ENCODE data around the gene TGFBR3.
A peak's percentile ranks its signal among the peaks of the same experiment; 100 is the strongest.

The TGFBR3 gene

GRCh38 chr1:91704746-91705145 is 181.2 kb downstream of the TGFBR3 start:
- H3K27ac Mint-ChIP-seq = no peak overlapping the region
- H3K4me1 Mint-ChIP-seq = peaks cover 31% of the 10 kb centered on the region
- H3K4me3 Mint-ChIP-seq = no peak overlapping the region
- H3K36me3 Mint-ChIP-seq (ENCODE audit: low read depth) = peaks cover 50% of the 10 kb centered on the region
- TF ChIP-seq CTCF (IDR thresholded peaks at IDR 0.05; ENCODE audit: unreplicated experiment in 3 of 3) = no peak
- H3K27me3 Mint-ChIP-seq (ENCODE audit: low read depth) = no peaks in the 10 kb centered on the region
- H3K9me3 Mint-ChIP-seq = no peaks in the 10 kb centered on the region

- Mint-ChIP-seq H3K27me3 (ENCODE audit: low read depth) (no peaks in the 10 kb centered on the region), H3K27ac (peak overlapping the region; percentile 10 to 65 (median 53)), H3K9me3 (no peaks in the 10 kb centered on the region), H3K36me3 (ENCODE audit: low read depth) (peaks cover 54% of the 10 kb centered on the region), H3K4me1 (peaks cover 42% of the 10 kb centered on the region), H3K4me3 (no peak overlapping the region)
- TF ChIP-seq CTCF (IDR thresholded peaks at IDR 0.05; ENCODE audit: unreplicated experiment in 3 of 3) = no peak
These were observed 182.9 kb downstream of the TGFBR3 start for GRCh38 chr1:91703095-91703494.

- Mint-ChIP-seq H3K4me3 (no peak overlapping the region), H3K4me1 (peaks cover 51% of the 10 kb centered on the region), H3K27ac (peak overlapping the region; percentile 52 to 84 (median 79)), H3K27me3 (ENCODE audit: low read depth) (no peaks in the 10 kb centered on the region), H3K9me3 (no peaks in the 10 kb centered on the region), H3K36me3 (ENCODE audit: low read depth) (peaks cover 50% of the 10 kb centered on the region)
- no peak for TF ChIP-seq CTCF (IDR thresholded peaks at IDR 0.05; ENCODE audit: unreplicated experiment in 3 of 3)
These were observed 184.5 kb downstream of the TGFBR3 start for GRCh38 chr1:91701472-91701869.

GRCh38 chr1:91700771-91701471 is 185.0 kb downstream of the TGFBR3 start:
- no peaks in the 10 kb centered on the region for H3K27me3 Mint-ChIP-seq (ENCODE audit: low read depth)
- TF ChIP-seq CTCF (IDR thresholded peaks at IDR 0.05; ENCODE audit: unreplicated experiment in 3 of 3) = no peak
- peaks cover 56% of the 10 kb centered on the region for H3K4me1 Mint-ChIP-seq
- H3K36me3 Mint-ChIP-seq (ENCODE audit: low read depth) = peaks cover 55% of the 10 kb centered on the region
- H3K27ac Mint-ChIP-seq = peak overlapping the region; percentile 52 to 84 (median 79)
- H3K4me3 Mint-ChIP-seq = peak overlapping the region in 1 of 3 experiments; percentile 12
- H3K9me3 Mint-ChIP-seq = no peaks in the 10 kb centered on the region

GRCh38 chr1:91700332-91700731 is 185.6 kb downstream of the TGFBR3 start:
- peaks cover 58% of the 10 kb centered on the region for H3K36me3 Mint-ChIP-seq (ENCODE audit: low read depth)
- no peaks in the 10 kb centered on the region for H3K9me3 Mint-ChIP-seq
- no peak for TF ChIP-seq CTCF (IDR thresholded peaks at IDR 0.05; ENCODE audit: unreplicated experiment in 3 of 3)
- H3K4me1 Mint-ChIP-seq = peaks cover 56% of the 10 kb centered on the region
- no peak overlapping the region for H3K4me3 Mint-ChIP-seq
- no peaks in the 10 kb centered on the region for H3K27me3 Mint-ChIP-seq (ENCODE audit: low read depth)
- peak overlapping the region; percentile 52 to 84 (median 71) for H3K27ac Mint-ChIP-seq

Data from nephron (organoid).